HEK293T (cell line): ENCODE measurements around the gene ZNF75A.

Experiments
- FOXA1 ChIP-seq: fragments of 450-650 bp; IDR thresholded peaks from 2 replicates; pipeline ENCODE4 v1.6.1; 2016; ENCODE audit warnings: mild to moderate bottlenecking
- FOXM1 ChIP-seq: fragments of 450-650 bp; IDR thresholded peaks from 2 replicates; pipeline ENCODE4 v1.6.1; 2017; ENCODE audit warnings: mild to moderate bottlenecking, borderline replicate concordance
- PKNOX1 ChIP-seq: fragments of 450-650 bp; IDR thresholded peaks from 2 replicates; pipeline ENCODE4 v1.6.1; 2016
- SP1 ChIP-seq: fragments of 450-650 bp; IDR thresholded peaks from 2 replicates; pipeline ENCODE4 v1.6.1; 2017

DNA sequence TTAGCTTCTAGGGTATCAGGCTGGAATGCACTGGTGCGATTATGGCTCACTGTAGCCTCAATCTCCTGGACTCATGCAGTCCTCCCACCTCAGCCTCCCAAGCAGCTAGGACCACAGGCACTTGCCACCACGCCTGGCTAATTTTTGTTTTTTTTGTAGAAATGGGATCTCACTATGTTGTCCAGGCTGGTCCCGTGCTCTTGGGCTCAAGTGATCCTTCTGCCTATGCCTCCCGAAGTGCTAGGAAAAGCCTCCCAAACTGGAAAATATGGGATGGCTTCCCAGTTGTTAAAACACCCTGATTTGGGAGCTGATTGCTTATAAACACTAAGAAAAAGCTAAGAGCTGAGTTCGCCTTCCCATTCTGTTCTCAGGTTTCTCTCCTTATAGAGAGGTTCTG is 28.6 kb upstream of the ZNF75A start:
- no peak for TF ChIP-seq SP1
- TF ChIP-seq PKNOX1: no peak
- no peak for TF ChIP-seq FOXM1
- no peak for TF ChIP-seq FOXA1
